GM19351 (cell line): Measurements from ENCODE around the gene RHOJ.
"Not testable (repeated sequence)": the region's sequence is repeated elsewhere in the genome, so short reads cannot be mapped to it uniquely, and the experiment has no call there.

Source experiments
- ATAC-seq: cut with Tn5 transposase; IDR thresholded peaks from one replicate; pipeline ENCODE4 v1.9.1; 2021; ENCODE audit warnings: mild to moderate bottlenecking, moderate library complexity; ENCODE audit not compliant: unreplicated experiment

RHOJ gene

DNA sequence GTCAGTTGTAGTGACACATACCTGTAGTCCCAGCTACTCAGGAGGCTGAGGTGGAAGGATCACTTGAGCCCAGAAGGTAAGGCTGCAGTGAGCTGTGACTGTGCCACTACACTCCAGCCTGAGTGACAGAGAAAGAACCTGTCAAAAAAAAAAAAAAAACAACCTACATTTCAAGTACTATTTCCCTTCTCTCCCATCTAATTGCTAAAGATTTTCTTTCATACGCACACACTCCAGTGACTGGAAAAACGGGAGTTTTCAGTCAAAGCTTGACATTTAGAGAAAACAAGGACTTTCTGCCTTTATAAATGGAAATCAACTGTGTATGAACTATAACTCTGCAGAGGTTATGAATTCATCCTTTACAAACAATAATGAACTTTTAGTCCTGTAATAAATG, 88.6 kb downstream of the RHOJ start:
- ATAC-seq, result no peak

DNA sequence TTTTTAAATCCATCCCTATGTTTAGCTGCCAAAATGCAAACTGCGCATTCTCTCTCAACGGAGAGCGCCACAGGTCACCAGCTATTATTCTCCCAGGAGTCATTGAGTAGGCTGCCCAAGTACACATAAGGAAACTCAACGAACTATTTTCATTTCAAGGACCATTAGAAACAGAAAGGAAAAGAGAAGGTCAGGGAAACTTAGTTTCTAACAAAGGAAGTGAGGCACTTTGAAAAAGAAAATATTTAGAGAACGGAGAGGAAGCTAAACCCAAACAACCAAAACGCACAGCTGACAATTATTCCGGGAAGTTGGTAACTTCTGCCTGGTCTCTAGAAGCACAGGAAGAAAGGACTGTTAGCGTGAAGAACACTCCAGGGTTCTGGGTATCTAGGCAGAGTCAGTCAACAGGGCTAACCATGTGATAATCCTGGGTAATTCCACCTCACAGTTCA, 91.0 kb downstream of the RHOJ start:
- peak; percentile 46 for ATAC-seq

- peak; percentile 81 for ATAC-seq
Observed at GRCh38 chr14:63296060-63296563, 91.9 kb downstream of the RHOJ start.

GRCh38 chr14:63297372-63298063, 93.3 kb downstream of the RHOJ start:
- ATAC-seq, result no peak

GRCh38 chr14:63299351-63300110, 95.3 kb downstream of the RHOJ start:
- no peak for ATAC-seq

DNA sequence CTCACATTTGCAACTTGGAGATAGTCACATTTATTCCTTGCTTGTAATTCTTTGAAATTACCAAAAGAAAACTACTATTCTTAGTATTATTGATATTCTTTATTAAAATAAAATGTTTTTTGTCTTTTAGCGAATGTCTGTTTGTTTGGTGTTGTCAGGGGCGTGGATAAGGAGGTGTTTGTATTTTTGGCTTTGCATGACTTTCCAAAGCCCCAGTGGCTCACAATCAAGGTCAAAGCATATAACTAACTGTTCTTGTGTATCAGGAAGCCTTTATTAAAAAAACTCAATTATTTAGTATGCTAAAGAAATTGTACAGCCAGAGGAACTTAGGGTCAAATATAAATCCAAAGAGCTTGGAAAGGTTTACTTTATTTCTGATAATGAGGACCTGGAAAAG, 96.6 kb downstream of the RHOJ start:
- ATAC-seq, result no peak

DNA sequence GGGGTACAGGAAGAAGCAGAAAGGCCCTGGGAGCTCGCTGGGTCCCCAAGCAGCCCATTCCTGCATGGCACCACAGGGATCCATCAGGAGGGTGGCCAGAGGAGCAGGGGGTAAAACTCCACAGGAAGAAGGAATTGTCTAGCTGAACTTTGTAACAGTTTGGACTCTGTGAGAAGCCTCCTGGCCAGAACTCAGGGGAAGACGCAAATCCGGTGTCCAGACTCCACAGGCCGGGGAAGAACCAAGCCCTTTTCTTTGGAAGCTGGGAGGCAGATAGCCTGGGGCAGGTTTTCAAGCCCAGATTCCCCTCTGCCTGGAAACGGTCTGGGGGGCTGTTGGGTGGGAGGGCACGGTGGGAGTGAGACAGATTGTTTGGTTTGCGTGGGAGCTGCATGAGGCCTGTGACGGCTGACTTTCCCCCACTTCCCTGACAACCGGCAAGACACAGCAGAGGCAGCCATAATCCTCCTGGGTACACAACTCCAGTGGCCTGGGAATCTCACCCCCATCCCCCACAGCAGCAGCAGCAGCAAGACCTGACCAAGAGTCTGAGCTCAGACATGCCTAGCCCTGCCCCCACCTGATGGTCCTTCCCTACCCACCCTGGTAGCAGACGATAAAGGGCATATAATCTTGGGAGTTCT, 97.8 kb downstream of the RHOJ start:
- no peak for ATAC-seq

DNA sequence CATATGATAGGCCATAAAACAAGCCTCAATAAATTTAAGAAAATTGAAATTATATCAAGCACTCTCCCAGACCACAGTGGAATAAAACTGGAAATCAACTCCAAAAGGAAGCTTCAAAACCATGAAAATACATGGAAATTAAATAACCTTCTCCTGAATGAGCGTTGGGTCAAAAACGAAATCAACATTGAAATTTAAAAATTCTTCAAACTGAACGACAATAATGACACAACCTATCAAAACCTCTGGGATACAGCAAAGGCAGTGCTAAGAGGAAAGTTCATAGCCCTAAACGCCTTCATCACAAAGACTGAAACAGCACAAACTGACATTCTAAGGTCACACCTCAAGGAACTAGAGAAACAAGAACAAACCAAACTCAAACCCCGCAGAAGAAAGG, 100.2 kb downstream of the RHOJ start:
- ATAC-seq, result not testable (repeated sequence)

GRCh38 chr14:63308723-63309317, 104.6 kb downstream of the RHOJ start:
- no peak for ATAC-seq

GRCh38 chr14:63318835-63319234, 114.6 kb downstream of the RHOJ start, which contains the start of gene GPHB5:
Gene GPHB5 (minus strand): TSS chr14:63318935. CDS start chr14:63317849, 1,086 bp downstream.
- no peak for ATAC-seq

DNA sequence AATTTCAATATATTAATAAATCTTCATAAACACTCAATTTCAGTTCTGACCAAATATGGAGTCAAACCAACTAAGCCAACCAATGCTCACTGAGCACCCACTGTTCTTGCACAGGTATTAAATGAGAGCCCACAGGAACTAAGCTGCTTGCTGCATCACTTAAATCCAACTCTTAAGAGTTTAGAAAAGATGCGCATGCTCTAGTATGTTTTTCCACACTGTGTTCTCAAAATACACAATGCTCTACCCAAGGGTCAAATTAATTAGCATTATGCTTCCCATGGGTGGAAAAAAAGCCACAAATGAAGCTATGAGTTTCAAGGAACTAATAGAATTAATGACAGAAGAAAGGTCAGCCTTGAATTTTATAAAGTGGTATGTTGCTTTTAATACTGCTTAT, 118.2 kb downstream of the RHOJ start:
- ATAC-seq, result no peak

- ATAC-seq, result no peak
Observed at GRCh38 chr14:63322897-63323573, 118.8 kb downstream of the RHOJ start.

GRCh38 chr14:63326840-63327239, 122.6 kb downstream of the RHOJ start:
- no peak for ATAC-seq

DNA sequence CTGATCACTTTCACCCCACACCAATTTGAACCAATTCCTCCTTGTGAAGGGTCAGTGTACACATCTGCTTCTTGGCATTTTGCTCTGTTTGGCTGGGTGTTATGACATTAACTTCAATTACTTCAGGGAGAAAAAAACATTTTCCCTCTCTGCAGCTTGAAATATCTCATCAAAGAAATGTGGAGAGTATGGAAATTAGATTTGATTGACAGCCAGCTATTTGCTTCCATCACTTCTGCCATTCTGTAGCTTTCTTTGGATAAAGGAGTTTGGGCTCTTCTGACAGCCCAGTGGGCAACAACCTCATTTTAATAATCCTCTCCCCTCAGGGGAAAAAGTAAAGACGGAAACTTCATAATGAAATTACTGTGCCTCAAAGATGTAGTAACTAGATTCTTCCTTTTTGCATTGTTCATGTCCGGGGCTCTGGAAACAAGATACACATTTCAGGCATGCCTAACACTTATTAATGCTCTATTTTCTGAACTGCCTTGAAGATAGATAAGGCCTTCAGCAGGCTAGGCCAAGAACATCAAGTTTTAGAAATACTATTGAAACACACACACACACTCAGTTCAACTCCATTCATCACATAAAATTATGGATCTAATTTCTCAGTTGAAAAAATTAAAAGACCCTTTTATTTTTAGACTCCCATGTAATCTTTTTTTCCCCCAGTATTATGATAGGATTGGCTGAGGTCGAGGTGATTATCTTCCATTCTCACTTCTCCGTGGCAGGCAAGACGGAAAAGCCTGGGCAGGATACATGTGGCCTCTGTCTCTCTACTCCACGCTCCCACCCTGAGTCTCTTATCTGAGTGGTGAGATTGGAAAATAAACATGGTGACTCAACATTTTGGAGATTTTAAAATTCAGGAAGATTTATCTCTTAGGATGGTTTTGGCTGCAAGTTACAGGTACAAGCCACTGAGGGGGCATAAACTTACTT, 124.8 kb downstream of the RHOJ start:
- ATAC-seq, result no peak

- no peak for ATAC-seq
Observed at GRCh38 chr14:63342371-63342770, 138.1 kb downstream of the RHOJ start.
